D341Med (cell line): ENCODE data around the gene PPP1R2.
A peak's percentile ranks its signal among the peaks of the same experiment; 100 is the strongest.
"Not testable (repeated sequence)": the region's sequence is repeated elsewhere in the genome, so short reads cannot be mapped to it uniquely, and the experiment has no call there.

Source experiments
- DNase-seq: peaks from one replicate; pipeline ENCODE4 v3.0.0; 2012; ENCODE audit warnings: low spot score

Gene PPP1R2

DNA sequence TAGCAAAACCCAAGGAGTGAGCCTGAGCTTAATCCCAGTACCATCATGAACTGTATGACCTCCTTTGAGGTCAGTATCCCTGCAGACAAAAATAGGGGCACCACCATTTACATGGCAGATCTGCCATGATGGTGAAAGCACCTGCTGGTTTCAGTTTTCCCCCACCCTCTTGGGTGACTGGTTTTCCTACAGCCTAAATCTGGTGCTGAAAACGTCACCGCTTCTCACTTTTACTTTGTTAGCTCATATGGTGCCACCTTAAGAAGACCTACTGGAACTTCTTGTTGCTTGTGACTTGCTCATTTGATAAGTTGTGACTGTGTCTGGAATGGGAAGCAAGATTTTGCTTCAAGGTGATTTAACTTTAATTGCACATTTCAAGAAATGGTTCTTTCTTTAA lies 5.1 kb downstream of the PPP1R2 start:
- DNase-seq, result no peak

DNA sequence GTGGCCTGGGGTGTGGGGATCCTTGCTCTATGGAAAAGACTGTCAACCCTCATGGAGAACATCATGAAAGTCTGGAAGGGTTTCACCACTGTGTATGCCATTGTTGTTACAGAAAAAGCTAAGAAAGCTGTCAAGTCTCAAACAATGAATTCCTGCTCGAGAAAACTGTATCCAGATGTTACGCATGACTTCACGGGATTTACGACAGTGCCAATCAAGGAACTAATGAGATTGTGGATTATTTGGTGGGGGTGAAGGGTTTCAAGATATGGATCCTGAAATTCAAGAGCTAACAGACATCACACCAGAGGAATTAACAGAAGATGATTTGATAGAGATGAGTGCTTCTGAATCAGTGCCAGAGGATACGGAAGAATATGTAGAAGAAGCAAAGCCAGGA lies 7.8 kb downstream of the PPP1R2 start:
- no peak for DNase-seq

DNA sequence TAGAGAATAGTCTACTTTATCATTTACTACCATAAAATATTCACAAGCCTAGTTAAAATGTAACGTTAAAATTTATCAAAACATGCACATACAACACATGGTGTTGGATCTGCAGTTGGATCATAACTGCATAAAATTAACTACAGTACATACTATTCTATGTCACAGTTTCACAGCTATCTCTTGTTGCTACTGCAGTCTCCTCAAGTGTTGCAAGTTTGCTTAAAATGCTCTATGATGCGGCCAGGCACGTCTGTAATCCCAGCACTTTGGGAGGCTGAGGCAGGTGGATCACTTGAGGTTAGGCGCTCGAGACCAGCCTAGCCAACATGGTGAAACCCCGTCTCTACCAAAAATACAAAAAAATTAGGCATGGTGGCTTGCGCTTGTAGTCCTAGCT lies 10.3 kb downstream of the PPP1R2 start:
- DNase-seq, result no peak

DNA sequence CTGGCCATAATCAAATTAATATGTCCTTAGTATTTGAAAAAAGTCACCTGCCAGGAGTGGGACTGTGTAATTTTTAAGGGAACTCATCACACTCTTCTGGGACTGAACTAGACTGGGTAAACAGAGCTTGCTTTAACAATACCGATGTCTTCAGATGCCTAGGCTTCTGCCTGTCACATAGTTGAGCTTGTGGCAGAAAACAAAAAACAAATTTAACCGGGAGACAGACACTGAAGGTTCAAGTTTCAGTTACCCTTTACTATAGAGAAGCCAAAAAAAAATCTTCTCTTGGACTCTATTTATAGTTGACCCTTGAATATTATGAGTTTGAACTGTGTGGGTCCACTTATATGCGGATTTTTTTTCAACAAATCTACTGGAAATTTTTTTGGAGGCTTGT lies 10.8 kb downstream of the PPP1R2 start:
- no peak for DNase-seq

DNA sequence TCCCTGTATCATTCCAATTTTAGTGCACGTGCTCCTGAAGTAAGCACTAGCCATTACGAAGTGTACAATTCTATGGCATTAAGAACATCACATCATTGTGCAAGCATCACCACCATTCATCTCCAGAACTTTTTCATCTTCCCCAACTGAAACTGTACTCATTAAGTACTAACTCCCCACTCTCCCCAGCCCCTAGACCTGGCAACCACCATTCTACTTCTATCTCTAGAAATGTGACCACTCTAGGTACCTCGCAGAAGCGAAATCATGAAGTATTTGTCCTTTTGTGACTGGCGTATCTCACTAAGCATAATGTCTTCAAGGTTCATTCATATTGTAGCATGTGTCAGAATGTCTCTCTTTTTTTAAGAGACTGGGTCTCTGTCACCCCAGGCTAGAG lies 11.4 kb downstream of the PPP1R2 start:
- DNase-seq, result no peak

DNA sequence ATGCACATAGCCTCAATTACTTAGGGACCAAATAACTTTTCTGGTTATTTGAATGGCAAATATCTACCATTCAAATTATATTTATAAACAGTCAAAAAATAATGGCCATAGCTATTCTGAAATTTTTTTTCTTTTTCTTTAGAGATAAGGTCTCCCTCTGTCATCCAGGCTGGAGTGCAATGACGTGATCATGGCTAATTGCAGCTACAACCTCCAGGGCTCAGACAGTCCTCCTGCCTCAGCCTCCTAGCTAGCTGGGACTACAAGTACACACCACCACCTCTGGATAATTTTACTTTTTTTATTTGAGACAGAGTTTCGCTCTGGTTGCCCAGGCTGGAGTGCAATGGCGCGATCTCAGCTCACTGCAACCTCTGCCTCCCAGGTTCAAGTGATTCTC lies 16.6 kb downstream of the PPP1R2 start:
- DNase-seq, result no peak

DNA sequence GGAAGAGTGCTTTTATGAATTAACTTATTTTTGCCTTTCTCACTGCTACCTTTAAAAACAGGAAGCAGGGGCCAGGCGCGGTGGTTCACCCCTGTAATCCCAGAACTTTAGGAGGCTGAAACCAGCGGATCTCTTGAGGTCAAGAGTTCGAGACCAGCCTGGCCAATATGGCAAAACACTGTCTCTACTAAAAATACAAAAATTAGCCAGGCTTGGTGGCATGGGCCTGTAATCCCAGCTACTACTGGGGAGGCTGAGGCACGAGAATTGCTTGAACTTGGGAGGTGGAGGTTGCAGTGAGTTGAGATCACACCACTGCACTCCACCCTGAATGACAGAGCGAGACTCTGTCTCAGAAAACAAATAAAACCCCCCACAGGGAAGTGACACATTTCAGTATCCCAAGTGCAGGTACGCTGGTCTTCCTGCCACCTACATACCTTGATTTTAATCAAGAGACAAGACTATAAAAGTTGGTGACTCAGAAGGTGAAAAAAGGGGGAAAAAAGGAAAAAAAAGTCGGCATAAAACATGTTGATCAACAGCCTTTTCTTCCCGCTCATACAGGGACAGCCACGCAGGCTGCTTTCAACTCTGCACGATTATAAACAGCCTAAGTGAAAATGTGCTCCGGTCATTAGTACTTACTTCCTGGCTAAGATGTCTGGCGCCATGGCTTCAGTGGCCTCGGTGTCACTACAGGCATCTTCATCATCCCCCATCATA lies 18.8 kb downstream of the PPP1R2 start:
- no peak for DNase-seq

DNA sequence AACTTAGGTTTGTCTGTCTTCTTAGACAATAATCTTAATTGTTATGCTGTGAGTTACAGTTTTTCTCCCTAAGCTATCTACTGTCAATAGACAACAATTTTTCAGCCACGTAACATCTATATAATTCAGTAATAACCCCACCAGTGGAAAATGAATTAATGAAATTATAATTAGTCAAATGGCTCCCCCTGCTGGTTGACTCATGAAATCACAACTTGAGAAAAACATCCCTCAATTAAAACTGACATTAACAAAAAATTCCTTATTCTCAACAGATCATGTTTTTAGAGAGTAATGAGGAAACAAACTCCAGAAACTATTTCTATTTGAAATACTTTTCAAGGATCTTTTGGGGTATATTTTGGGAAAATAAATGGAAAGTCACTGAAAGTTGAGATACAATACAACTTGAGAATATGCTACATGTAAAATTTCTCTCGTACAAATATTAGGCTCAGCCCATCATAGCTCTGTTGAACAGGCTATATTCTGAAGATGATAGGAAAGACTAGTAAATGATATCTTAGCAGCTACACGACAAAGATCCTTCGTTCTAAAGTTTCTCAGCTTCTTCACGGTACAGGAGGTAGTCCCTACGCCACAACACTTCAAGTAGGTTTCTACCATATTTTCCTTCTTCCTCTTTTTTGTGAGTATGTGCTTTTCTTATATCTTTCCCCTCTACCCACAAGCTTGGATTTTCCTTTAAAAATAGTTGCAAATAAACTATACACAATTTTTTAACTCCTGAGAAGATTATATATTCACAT lies 20.7 kb downstream of the PPP1R2 start:
- peak; percentile 45 for DNase-seq

DNA sequence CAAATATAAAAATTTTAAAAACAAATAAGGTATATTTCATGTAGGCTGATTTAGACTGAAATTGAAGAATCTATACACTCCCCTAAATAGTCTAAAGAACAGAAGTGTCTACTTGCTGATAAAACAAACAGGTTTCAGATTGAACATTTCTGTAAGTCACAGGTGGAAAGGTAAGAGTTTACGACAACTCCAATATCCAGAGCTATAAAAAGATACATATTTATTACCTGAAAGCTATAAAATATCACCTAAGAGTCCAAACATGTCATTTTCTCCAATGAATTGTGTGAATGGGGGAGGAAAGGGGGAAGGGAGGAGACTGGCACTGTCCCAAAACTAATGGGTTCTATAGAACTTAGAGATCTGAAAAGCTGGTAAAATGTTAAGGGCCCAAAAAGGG lies 26.1 kb downstream of the PPP1R2 start:
- DNase-seq, result no peak

DNA sequence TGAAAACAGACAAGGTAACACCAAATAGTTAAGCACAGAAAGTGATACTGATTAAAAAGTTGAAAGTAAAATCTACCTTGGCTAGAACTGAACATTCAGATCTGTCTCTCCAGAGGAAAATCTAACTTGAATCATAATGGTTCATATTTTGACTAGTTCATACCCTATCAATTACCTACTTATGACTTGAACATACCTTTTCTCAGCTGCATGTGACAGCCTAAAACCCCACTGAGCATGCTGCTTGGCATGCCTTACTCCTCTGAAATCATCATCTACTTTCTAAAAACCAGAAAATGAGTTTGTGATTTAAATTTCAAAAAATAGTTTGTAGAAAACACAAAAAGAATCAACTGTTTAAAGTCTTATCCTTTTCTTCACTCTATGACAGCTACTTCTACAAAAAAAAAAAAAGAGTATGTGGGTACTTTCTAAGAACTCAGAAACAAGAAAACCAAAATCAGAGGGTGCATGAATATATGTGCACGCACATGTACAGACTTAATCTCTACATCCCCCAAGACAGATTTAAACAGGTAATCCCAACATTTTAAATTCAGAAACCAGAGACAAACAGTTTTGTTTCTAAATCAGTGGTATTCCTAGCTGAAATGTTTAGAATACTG lies 28.4 kb downstream of the PPP1R2 start:
- not testable (repeated sequence) for DNase-seq

DNA sequence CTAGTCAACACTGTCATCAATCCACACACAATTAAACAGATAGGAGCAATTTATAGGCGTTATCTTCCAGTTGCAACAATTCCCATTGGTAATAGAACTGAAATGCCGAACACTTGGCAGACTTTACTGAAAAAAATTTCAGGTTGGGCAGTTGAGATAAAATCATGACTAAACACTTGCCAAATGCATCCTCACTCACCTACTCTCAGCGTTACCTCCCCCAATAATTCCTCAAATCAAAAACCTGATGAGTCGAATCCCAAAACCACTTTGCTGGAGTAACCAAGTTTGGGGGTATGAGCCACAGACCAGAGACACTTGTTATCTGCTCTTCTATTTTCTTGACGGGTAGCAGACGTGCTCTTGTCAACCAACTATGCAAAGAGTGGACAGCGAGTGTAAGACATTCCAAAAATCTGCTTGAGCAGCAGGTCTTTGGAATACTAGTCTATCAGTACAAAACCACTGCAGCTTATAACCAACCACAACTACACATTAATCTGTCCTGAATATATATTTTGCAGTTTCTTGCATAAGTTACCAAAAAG lies 30.3 kb downstream of the PPP1R2 start:
- peak; percentile 28 for DNase-seq

DNA sequence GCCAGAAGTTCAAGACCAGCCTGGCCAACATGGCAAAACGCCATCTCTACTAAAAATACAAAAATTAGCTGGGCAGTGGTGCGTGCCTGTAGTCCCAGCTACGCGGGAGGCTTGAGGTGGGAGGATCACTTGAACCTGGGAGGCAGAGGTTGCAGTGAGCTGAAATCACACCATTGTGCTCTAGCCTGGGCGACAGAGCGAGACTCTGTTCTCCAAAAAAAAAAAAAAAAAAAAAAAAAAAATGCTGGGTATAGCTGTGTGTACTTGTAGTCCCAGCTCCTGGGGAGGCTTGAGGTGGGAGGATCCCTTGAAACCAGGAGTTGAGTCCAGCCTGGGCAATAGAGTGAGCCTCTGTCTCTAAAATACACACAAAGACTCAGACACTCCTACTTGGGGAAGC lies 32.0 kb downstream of the PPP1R2 start:
- DNase-seq, result no peak

DNA sequence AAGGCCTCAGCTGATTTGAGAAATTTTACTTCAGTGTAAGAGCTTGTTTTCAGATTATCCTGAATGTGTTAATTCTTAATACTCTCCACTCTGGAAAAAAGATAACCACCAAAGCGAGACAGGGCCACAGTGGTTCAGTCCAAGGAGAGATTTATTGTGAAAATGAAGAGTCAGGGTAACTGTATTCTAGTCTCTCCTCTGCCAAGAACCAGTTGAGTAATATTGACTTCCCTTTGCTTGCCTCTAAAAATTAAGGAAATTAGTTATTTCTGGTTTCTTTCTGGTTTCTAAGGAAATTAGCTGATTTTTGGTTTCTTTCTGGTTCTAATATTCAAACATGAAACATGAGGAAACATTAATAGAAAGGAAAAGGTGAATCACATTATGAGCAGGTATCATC lies 34.9 kb downstream of the PPP1R2 start:
- DNase-seq, result no peak

DNA sequence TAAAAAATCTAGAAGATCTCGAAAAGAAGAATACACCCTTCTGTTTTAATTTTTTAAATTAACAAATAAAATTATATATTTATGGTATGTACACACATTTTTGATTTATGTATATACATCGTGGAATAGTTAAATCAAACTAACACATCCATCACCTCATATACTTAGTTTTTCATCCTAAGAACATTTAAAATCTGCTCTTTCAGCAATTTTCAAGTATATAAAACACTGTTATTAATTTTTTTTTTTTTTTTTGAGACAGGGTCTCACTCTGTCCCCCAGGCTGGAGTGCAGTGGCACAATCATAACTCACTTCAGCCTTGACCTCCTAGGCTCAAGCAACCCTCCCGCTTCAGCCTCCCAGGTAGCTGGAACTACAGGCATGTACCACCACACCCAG lies 67.5 kb downstream of the PPP1R2 start:
- DNase-seq, result no peak

DNA sequence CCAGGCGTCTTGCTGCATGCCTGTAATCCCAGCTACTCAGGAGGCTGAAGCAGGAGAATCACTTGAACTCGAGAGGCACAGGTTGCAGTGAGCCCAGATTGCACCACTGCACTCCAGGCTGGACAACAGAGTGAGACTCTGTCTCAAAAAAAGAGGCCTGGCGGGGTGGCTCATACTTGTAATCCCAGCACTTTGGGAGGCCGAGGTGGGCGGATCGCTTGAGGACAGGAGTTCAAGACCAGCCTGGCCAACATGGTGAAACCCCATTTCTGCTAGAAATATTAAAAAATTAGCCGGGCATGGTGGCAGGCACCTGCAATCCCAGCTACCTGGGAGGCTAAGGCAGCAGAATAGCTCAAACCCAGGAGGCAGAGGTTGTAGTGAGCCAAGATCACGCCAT lies 68.0 kb downstream of the PPP1R2 start:
- not testable (repeated sequence) for DNase-seq

DNA sequence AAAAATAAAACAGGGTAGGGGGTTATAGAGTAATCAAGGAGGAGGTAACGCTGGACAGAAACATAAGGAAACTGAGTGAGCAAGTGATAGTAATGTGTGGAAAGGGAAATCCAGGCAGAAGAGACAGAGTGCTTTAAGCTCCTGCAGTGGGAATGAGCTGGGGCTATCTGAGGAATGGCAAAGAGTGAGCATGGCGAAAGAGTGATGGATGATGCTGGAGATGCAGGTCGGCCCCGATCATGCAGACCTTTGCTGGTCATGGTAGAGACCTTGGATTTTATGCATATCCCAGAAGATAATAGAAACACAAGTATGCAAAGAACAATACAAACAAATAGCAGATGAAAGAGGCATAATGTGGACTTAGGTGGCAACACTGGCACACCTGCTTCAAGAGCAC lies 74.3 kb downstream of the PPP1R2 start:
- DNase-seq, result no peak

DNA sequence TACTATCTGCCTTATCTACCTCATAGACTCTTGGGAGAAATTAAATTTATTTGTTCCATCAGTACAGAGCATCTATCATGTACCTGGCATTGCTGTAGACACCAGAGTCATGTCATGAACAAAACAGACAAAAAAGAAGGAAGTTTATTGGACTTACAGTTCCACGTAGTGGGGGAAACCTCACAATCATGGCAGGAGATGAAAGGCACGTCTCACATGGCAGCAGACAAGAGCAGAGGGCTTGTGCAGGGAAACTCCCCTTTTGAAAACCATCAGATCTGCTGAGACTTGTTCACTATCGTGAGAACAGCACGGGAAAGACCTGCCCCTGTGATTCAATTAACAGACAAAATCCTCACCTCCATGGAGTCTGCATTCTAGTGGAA lies 74.7 kb downstream of the PPP1R2 start:
- DNase-seq, result no peak

DNA sequence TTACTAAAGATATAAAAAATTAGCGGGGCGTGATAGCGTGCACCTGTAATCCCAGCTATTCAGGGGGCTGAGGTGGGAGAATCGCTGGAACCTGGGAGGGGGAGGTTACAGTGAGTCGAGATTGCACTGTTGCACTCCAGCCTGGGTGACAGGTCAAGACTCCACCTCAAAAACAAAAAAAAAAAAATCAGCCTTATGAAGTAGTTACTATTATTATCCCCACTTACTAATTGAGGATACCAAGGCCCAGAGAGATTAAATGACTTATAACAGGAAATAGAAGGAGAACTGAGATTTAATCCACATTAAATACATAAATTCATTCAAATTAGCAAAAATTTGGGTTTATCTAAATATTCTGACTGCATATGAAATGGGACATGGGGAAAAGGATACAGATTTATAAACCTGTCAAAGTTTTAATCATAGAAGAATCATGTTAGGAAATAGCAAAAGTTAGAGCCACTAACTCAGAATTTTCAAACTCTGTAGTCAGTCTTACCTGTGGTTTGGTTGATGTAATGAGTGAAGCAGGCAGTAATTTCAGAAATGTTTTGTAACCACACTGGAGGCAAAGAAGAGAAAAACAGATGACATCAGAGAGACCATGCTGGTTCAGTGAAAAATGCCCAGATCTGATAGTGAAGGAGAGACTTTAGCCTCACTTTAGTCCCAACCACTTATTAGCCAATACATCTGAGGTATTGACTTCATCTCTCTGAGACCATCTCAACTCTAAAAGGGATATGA lies 75.3 kb downstream of the PPP1R2 start:
- DNase-seq, result no peak

DNA sequence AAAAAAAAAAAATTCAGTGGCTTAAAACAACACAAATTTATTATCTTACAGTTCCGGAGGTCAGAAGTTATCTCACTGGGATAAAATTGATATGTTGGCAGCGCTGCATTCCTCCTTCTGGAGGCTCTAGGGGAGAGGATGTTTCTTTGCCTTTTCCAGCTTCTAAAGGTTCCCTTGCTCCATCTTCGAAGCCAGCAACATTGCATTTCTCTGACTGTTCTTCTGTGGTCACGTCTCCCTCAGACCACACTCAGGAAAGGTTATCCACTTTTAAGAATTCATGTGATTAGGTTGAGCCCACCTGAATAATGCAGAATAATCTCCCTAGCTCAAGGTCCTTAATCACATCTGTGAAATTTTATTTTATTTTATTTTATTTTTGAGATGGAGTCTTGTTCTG lies 76.9 kb downstream of the PPP1R2 start:
- DNase-seq, result no peak
